GM19023 (cell line): ENCODE data around the gene SNX27.

Experiments
- ATAC-seq: cut with Tn5 transposase; IDR thresholded peaks from one replicate; pipeline ENCODE4 v1.9.1; 2021; ENCODE audit warnings: mild to moderate bottlenecking, moderate library complexity; ENCODE audit not compliant: unreplicated experiment

The SNX27 gene

GRCh38 chr1:151611832-151612500, at the start of gene SNX27:
TSS of gene SNX27 (plus strand) at chr1:151612050. CDS start at chr1:151612202, 152 bp downstream.
- ATAC-seq = peak; percentile 92

DNA sequence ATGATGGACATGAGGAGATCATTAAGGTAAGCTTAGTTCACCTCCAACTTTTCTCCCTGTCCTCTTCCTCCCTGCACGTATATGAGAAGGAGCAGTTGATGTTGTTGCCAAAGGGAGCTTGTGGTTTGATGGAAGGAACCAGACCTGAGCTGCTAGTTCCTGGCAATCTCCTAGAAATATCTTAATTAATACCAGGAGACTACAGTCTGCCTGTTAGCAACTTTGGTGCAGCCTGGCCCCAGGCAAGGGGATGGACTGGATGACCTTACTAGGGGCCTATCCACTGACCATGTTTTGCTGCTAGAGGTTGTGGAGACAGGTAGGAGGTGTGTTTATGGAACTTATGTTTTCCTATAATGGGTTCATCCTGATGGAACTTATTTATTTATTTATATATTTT, 49.2 kb upstream of the SNX27 start:
- no peak for ATAC-seq

GRCh38 chr1:151563376-151563775, 48.5 kb upstream of the SNX27 start:
- no peak for ATAC-seq

- no peak for ATAC-seq
Measured at GRCh38 chr1:151565502-151566189, 46.2 kb upstream of the SNX27 start.

DNA sequence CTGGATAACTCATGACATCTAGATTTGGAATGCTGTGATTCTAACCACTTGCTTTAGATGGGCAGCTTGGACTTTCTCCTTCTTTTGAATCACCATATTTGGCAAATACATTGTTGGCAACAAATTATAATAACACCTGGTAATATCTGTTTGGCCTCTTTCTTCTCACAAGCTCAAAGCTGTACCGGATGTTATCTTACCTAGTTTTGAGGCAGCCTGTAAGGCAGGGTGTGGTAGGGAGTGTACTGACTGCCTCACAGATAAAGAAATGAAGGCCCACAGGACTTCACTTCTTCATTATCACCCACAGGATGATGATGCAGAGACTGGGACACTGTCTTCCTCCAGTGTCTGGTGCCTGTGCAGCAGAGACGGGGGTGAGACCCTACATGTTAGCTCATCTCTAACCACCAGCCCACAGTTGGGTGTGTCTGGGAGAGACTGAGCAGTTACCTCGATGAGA, 43.2 kb upstream of the SNX27 start:
- ATAC-seq = no peak

GRCh38 chr1:151570819-151571218, 41.0 kb upstream of the SNX27 start:
- ATAC-seq = no peak

GRCh38 chr1:151574575-151575529, 37.0 kb upstream of the SNX27 start:
- no peak for ATAC-seq

DNA sequence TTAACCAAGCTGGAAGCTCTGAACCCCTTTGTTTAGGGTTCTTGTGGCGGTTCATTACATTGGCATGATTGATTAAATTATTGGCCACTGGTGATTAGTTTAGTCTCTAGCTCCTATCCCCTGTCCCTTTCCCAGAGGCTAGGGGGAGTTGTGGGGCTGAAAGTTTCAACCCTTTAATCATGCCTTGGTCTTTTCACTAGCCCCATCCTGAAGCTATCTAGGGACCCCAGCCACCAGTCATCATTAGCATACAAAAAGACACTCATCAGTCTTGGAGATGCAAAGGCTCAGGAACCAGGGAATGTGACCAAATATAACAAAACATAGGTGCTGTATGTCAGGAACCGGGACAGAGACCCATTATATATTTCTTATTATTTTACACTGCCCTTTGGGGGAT, 34.7 kb upstream of the SNX27 start:
- ATAC-seq = no peak

GRCh38 chr1:151578941-151579340, 32.9 kb upstream of the SNX27 start:
- no peak for ATAC-seq

DNA sequence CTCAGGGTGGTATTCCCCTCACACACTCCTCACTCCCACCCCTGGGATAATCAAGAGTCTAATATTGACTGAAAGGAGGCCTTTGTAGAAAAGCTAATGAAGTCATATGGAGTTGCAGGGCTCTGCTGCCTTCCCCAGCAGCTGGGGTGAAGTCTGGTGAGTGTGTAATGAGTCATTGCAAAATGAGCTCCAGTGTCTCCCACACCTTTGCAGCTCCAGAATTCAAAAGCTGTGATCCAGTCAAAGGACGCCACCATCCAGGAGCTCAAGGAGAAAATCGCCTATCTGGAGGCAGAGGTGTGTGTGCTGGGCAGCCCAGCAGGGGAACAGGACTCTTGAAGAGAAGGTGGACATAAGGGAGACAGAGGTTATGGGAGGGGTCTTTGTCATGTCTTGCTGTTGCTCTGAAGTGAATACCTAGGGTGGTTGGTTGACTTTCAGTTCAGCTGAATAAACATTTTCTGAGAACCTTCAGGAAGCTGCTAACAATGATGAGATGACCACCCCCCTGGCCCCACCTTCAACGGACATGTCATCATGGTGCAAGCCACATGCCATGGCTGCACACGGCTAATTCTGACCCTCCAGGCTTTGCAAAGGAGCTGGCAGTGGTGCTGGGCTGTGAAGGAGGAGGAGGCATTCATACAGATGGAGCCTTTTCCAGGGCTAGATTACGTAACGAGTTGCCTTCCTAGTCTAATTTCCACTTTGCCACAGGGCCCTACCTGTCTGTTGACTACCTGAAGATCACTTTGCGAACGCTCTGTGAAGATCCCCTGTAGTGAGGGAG, 32.2 kb upstream of the SNX27 start:
- ATAC-seq = no peak

- ATAC-seq = no peak
Measured at GRCh38 chr1:151581451-151581850, 30.4 kb upstream of the SNX27 start.

GRCh38 chr1:151581921-151582320, 29.9 kb upstream of the SNX27 start:
- no peak for ATAC-seq

DNA sequence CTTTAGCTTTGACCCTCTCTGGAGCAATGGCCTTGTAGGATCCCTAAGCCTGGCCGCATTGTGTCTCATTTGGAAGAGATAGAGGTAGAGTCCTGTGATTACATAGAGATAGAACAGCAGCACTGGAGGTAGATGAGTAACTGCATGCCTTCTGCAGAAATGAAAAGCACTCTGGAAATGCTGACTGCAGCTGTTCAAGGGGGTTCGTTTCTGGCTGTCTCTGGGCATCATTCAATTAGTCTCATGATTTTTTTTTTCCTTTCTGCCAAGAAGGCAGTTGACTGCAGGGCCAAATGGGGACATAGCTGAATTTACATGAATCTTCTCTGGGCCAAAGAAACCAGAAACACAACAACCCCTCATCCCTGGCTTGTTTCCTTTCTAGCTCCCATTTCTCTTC, 28.1 kb upstream of the SNX27 start:
- no peak for ATAC-seq

- ATAC-seq = no peak
Measured at GRCh38 chr1:151584278-151584677, 27.6 kb upstream of the SNX27 start.

- ATAC-seq = no peak
Measured at GRCh38 chr1:151584780-151585179, 27.1 kb upstream of the SNX27 start.

GRCh38 chr1:151585622-151586021, 26.2 kb upstream of the SNX27 start:
- ATAC-seq = no peak

GRCh38 chr1:151590961-151591360, 20.9 kb upstream of the SNX27 start:
- ATAC-seq = no peak

DNA sequence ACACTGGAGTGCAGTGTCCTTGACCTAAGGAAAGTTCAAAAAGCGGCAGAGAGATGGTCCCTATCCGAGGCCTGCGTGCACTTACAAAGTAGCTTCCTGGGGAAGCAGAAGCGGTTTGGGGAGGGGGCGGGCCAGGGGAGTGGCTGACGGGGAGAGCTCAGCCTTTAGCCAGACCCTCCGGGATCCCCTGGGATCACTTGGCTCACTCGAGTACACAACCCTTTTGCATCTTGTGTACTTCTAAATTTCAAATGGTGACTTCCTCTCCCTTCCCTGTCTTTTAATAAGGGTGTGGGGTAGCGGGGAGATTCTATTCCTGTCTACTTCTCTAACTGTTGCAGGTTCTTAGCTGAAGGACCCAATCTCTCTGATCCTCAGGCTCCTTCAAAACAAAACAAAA, 18.1 kb upstream of the SNX27 start:
- ATAC-seq = no peak

DNA sequence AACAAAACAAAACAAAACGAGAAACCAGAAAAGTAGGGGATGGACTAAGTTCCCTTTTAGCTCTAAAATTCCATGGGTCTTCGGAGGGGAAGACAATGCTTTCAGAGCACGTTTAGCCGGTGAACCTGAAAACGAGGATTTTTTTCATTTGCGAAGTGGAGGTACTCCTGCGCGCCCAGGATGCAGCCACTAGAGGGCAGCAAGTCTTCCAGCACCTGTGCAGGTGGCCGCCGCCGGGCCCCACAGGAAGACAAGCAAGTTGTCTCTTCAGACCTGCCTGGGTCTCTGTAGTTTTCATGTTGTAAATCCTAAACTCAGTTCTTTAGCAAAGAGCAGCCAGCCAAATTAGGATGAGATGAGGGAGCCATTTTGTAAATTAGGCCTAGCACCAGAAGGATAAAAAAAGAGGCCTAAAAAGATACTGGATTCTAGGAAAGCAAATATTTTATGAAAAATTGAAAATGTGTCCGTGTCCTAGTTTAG, 17.7 kb upstream of the SNX27 start:
- ATAC-seq = no peak

DNA sequence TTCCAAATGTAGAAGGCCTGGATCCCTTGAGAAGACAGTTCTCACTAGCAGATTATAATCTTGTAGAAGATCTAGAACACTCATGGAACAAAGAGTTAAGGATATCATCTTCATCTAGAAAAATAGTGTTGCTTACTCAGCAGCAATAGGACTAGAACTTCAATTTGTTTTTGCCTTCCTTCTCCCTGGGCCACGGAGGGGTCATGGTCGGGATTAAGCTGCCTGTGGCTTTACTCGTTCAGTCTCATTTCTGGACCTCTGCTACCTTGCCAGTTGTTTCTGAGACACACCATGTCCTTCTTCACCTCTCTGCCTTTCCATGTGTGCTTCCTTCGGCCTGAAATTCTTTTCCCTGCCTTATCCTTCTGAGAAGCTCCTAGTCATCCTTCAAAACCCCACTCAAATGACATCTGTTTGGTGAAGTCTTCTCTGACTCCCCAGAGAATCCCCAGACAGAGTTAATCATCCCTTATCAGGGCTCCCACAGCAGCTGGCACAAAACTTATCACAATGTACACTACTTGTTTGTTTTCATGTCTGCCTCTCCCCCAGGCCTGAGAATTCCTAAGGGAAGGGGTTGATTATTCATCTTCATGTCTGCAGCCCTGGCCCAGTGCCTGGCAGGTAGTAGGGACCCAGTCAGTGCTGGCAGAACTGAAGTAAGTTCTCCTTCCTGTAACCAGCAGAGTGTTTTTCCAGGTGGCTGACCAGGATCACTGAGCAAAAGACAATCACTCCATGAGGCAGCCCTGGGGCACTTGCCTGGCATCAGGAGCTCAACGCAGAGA, 15.5 kb upstream of the SNX27 start:
- ATAC-seq = no peak
